Mesenchymal stem cell (in vitro differentiated cells and primary cell): ENCODE results near the gene CCND3.

Source experiments
- DNase-seq: peaks from one replicate; pipeline ENCODE4 v3.0.0-alpha.2; 2013
- H2AFZ ChIP-seq: one replicate; pipeline ENCODE4 v1.6.1; 2013; ENCODE audit warnings: low read depth, mild to moderate bottlenecking, control low read depth, inconsistent platforms, low read length, moderate library complexity
- H2AK5ac ChIP-seq: 2 replicates; pipeline ENCODE4 v1.6.1; 2013; ENCODE audit warnings: low read length, moderate library complexity, mild to moderate bottlenecking, inconsistent platforms; ENCODE audit not compliant: severe bottlenecking
- H2BK120ac ChIP-seq: one replicate; pipeline ENCODE4 v1.6.1; 2013; ENCODE audit warnings: low read depth, mild to moderate bottlenecking, inconsistent platforms, low read length, moderate library complexity
- H2BK12ac ChIP-seq, 2 experiments: one replicate each; pipeline ENCODE4 v1.6.1; 2013; ENCODE audit warnings: inconsistent platforms in 2 of 2, low read length in 2 of 2, mild to moderate bottlenecking in 2 of 2, moderate library complexity in 2 of 2, control low read depth in 1 of 2
- H2BK15ac ChIP-seq: one replicate; pipeline ENCODE4 v1.6.1; 2013; ENCODE audit warnings: mild to moderate bottlenecking, low read depth, inconsistent platforms; ENCODE audit not compliant: poor library complexity, severe bottlenecking
- H2BK5ac ChIP-seq: 2 replicates; pipeline ENCODE4 v1.6.1; 2013; ENCODE audit warnings: low read depth, mild to moderate bottlenecking, low read length, control low read depth, inconsistent platforms; ENCODE audit not compliant: poor library complexity, severe bottlenecking
- H3K14ac ChIP-seq, 2 experiments: one replicate each; pipeline ENCODE4 v1.6.1; 2013; ENCODE audit warnings: inconsistent platforms in 2 of 2, low read length in 2 of 2, control low read depth in 1 of 2, mild to moderate bottlenecking in 1 of 2, moderate library complexity in 1 of 2
- H3K18ac ChIP-seq, 2 experiments: one replicate each; pipeline ENCODE4 v1.6.1; 2013; ENCODE audit warnings: inconsistent platforms in 2 of 2, low read length in 2 of 2, control low read depth in 1 of 2, low read depth in 1 of 2, mild to moderate bottlenecking in 1 of 2
- H3K23ac ChIP-seq, 2 experiments: one replicate each; pipeline ENCODE4 v1.6.1; 2013; ENCODE audit warnings: inconsistent platforms in 2 of 2, low read length in 2 of 2, mild to moderate bottlenecking in 2 of 2, moderate library complexity in 2 of 2, control low read depth in 1 of 2
- H3K27ac ChIP-seq: 2 replicates; pipeline ENCODE4 v1.5.1; 2013; ENCODE audit warnings: mild to moderate bottlenecking, moderate library complexity, low read length, control low read depth, inconsistent platforms; ENCODE audit not compliant: poor library complexity, severe bottlenecking
- H3K27me3 ChIP-seq, 2 experiments: 2 replicates each; pipeline versions ENCODE4 v1.6.1 to v1.7.0; 2013; ENCODE audit warnings: low read length in 2 of 2, mild to moderate bottlenecking in 2 of 2, moderate library complexity in 2 of 2, control low read depth in 1 of 2, inconsistent platforms in 1 of 2; ENCODE audit not compliant: control insufficient read depth in 1 of 2, insufficient read depth in 1 of 2
- H3K36me3 ChIP-seq, 2 experiments: 2 replicates each; pipeline versions ENCODE4 v1.6.1 to v1.7.0; 2013; ENCODE audit warnings: low read length in 2 of 2, control low read depth in 1 of 2, inconsistent platforms in 1 of 2, low read depth in 1 of 2, mild to moderate bottlenecking in 1 of 2; ENCODE audit not compliant: insufficient read depth in 2 of 2, control insufficient read depth in 1 of 2
- H3K4ac ChIP-seq, 2 experiments: one replicate each; pipeline ENCODE4 v1.6.1; 2013; ENCODE audit warnings: inconsistent platforms in 2 of 2, low read length in 2 of 2, mild to moderate bottlenecking in 2 of 2, moderate library complexity in 2 of 2, control low read depth in 1 of 2, low read depth in 1 of 2
- H3K4me1 ChIP-seq: 2 replicates; pipeline ENCODE4 v1.6.1; 2013; ENCODE audit warnings: low read depth, low read length, control low read depth; ENCODE audit not compliant: control insufficient read depth, insufficient read depth
- H3K4me2 ChIP-seq: 2 replicates; pipeline ENCODE4 v1.6.1; 2013; ENCODE audit warnings: low read length, mild to moderate bottlenecking, inconsistent platforms; ENCODE audit not compliant: poor library complexity, severe bottlenecking
- H3K4me3 ChIP-seq, 2 experiments: 2 replicates each; pipeline versions ENCODE4 v1.5.1 to v1.7.0; 2013; ENCODE audit warnings: low read length in 2 of 2, mild to moderate bottlenecking in 2 of 2, control low read depth in 1 of 2, low read depth in 1 of 2; ENCODE audit not compliant: insufficient read depth in 1 of 2
- H3K79me1 ChIP-seq: replicated peaks from 2 replicates; pipeline ENCODE4 v1.6.1; 2013; ENCODE audit warnings: mild to moderate bottlenecking, control low read depth, low read length, inconsistent platforms; ENCODE audit not compliant: poor library complexity, severe bottlenecking
- H3K9ac ChIP-seq: 2 replicates; pipeline ENCODE4 v1.7.0; 2013; ENCODE audit warnings: mild to moderate bottlenecking, low read length, moderate library complexity
- H3K9me3 ChIP-seq: 2 replicates; pipeline ENCODE4 v1.7.0; 2013; ENCODE audit warnings: mild to moderate bottlenecking, low read length; ENCODE audit not compliant: control insufficient read depth
- H4K8ac ChIP-seq: one replicate; pipeline ENCODE4 v1.6.1; 2013; ENCODE audit warnings: inconsistent platforms, mild to moderate bottlenecking, low read length, moderate library complexity
- H4K91ac ChIP-seq: one replicate; pipeline ENCODE4 v1.6.1; 2013; ENCODE audit warnings: mild to moderate bottlenecking, low read length, inconsistent platforms
- WGBS: methylation state at CpG from one replicate; pipeline ENCODE4 v1.1.7; 2013; ENCODE audit warnings: mixed read lengths; 5-methylcytosine and 5-hydroxymethylcytosine counted together

CCND3 gene

DNA sequence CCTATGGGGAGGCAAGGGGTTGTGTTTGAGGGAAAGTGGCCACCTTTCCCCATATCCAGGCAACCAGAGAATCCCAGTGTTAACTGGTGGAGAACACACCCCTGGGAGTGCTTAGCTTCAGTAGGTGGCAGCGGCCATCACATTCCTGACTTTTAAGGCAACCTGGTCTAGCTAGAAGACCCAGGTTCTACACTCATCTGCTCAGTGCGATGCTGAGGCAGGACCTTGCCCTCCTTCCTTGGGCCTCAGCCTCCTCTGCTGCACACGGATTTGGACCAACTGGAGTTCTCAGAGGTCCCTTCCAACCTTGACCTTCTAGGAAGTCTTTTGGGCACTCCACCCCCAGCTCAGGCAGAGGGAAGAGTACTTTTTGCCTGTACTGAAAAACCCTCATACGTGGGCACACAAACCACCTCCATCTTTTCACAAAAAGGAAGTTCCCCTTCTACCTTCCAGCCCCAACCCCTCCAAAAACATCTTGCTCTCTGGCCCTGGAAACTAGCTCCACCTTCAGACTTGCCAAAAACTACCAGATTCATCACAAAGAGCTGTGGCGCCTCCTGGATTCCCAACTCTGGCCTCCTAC, 2.9 kb downstream of the CCND3 start:
- Histone ChIP-seq H3K79me1 (peaks cover 11% of the 10 kb centered on the region), H3K27me3 (no peaks in the 10 kb centered on the region), H4K91ac (peak overlapping the region; percentile 84), H3K14ac (no peak overlapping the region), H3K36me3 (peaks cover 35 to 38% of the 10 kb centered on the region in 2 experiments), H3K23ac (no peak overlapping the region), H3K4me1 (peaks cover 38% of the 10 kb centered on the region), H2BK12ac (peak overlapping the region in 1 of 2 experiments; percentile 47), H3K4me3 (peak overlapping the region in 1 of 2 experiments; percentile 98), H2BK5ac (no peak overlapping the region), H3K27ac (peak overlapping the region; percentile 70), H2AFZ (no peak overlapping the region), H3K4me2 (peak overlapping the region; percentile 60), H2BK15ac (peak overlapping the region; percentile 56), H3K9ac (peak overlapping the region; percentile 92), H3K18ac (peak overlapping the region; percentile 31 to 96), H3K9me3 (no peaks in the 10 kb centered on the region), H2AK5ac (peak overlapping the region; percentile 59), H2BK120ac (peak overlapping the region; percentile 59), H4K8ac (peak overlapping the region; percentile 27), H3K4ac (peak overlapping the region; percentile 56 to 76)
- DNase-seq, result no peak
- 71% methylated on average over 5 of the region's 5 CpGs for WGBS

DNA sequence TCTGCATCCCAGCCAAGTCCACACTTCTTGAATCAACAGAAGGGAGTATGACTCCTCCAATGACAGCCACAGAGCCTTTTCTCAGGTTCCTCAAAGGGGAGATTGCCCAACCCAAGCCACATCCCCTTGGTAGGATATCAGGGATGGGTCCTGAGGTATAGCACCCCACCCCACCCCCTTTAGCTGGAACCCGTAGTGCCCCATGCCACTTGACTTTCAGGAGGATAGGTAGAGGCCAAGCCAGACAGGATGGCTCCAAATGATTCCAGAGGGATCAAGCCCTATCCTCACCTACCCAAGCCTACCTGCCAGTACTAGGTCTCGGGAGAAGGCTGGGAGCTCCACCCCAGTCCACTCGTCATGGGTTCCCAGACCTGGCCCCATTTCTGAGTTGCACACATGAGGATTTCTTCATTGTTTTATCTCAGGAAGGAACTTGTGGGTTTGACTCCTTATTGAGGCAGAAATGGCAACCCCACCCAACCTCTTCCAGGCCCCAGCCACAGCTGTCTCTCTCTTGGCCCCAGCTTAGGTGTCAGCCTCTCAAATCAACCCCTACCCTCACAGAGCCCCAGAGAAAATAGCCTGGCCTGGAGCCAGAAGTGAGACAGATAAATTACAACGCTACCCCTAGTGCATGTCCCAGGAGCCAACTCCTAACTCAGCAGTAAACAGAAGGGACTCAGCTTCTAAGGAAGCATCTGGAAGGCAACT, 3.6 kb downstream of the CCND3 start:
- 79% methylated on average over 3 of the region's 4 CpGs for whole genome bisulfite sequencing
- Histone ChIP-seq H4K8ac (peak overlapping the region; percentile 31), H3K4me1 (peaks cover 38% of the 10 kb centered on the region), H2BK5ac (no peak overlapping the region), H3K4me3 (peak overlapping the region in 1 of 2 experiments; percentile 98), H3K79me1 (peaks cover 12% of the 10 kb centered on the region), H3K9me3 (no peaks in the 10 kb centered on the region), H3K18ac (peak overlapping the region; percentile 31 to 76), H2BK15ac (no peak overlapping the region), H3K4me2 (no peak overlapping the region), H3K27me3 (no peaks in the 10 kb centered on the region), H2BK120ac (peak overlapping the region; percentile 59), H3K36me3 (peaks cover 40 to 44% of the 10 kb centered on the region in 2 experiments), H2AK5ac (peak overlapping the region; percentile 20), H3K14ac (no peak overlapping the region), H3K9ac (peak overlapping the region; percentile 92), H3K23ac (no peak overlapping the region), H3K4ac (no peak overlapping the region), H4K91ac (no peak overlapping the region), H3K27ac (no peak overlapping the region), H2AFZ (no peak overlapping the region), H2BK12ac (peak overlapping the region in 1 of 2 experiments; percentile 47)
- no peak for DNase-seq

DNA sequence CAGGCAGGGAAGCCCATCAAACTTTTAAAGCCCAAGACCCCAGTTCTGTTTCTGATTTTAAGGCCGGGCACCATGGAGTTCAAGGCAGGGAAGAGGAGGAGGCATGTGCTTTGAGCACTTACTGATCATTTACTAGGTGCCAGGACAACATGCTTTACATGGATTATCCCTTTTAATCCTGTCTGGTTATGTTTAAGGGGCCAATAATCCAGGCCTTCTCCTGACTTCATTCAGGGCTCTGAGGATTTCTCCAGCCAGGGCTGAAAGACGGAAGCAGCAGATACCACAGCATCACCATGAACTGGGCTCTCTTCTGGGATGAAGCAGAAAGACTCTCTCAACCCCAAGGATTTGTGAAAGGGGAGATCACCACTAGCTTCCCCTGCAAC, 4.1 kb downstream of the CCND3 start:
- H3K27me3 ChIP-seq, result no peaks in the 10 kb centered on the region
- no peak overlapping the region for H2BK15ac ChIP-seq
- peak overlapping the region; percentile 20 for H2AK5ac ChIP-seq
- H3K9me3 ChIP-seq, result no peaks in the 10 kb centered on the region
- H3K36me3 ChIP-seq, result peaks cover 45 to 49% of the 10 kb centered on the region in 2 experiments
- peaks cover 37% of the 10 kb centered on the region for H3K4me1 ChIP-seq
- H2BK5ac ChIP-seq, result no peak overlapping the region
- no peak overlapping the region for H3K18ac ChIP-seq
- no peak overlapping the region for H3K4me2 ChIP-seq
- no peak for DNase-seq
- H3K14ac ChIP-seq, result no peak overlapping the region
- WGBS, result 97% methylated on average over 2 of the region's 2 CpGs
- H4K91ac ChIP-seq, result no peak overlapping the region
- no peak overlapping the region for H3K27ac ChIP-seq
- H3K79me1 ChIP-seq, result peaks cover 16% of the 10 kb centered on the region
- H2BK12ac ChIP-seq, result no peak overlapping the region
- H4K8ac ChIP-seq, result no peak overlapping the region
- H2BK120ac ChIP-seq, result no peak overlapping the region
- H3K4ac ChIP-seq, result no peak overlapping the region
- peak overlapping the region; percentile 27 for H3K9ac ChIP-seq
- H2AFZ ChIP-seq, result no peak overlapping the region
- H3K23ac ChIP-seq, result no peak overlapping the region
- H3K4me3 ChIP-seq, result no peak overlapping the region

DNA sequence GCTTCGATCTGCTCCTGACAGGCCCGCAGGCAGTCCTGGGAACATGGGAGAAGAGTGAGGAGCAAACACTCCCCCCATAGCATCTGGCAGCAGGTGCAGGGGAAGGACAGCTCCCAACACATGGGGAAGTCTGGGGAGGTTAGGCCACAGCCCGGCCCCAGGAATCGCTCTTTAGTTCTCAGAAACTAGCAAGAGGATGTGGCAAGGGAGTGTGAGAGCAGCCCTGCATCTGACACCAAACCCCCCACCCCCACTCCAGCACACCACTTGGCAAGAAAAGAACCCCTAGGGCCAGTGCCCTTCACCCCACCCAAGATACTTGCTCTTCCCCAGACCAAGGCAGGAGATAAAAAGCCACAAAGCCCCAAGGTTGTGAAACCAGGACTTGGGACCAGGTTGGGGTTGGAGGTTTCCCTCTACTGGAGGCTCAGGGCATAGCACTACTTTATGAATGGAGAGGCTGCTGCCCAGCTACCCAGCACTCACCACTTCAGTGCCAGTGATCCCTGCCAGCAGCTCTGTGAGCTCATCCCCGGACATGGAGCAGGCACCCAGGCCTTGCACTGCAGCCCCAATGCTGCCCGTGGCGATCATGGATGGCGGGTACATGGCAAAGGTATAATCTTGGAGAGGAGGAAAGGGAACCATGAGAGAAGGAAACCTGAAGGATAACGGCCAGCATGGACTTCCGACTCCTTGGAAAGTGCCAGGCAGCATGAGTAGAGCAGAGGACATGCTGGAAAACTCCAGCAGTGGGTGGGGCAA, 5.4 kb downstream of the CCND3 start:
- peak overlapping the region; percentile 34 for H3K9ac ChIP-seq
- 75% methylated on average over 8 of the region's 10 CpGs for WGBS
- H4K91ac ChIP-seq, result no peak overlapping the region

More for the DNA sequence above, 5.4 kb downstream of the CCND3 start:
- H3K18ac ChIP-seq, result peak overlapping the region in 1 of 2 experiments; percentile 52
- peaks cover 25% of the 10 kb centered on the region for H3K79me1 ChIP-seq
- peak; percentile 92 for DNase-seq
- H2AFZ ChIP-seq, result no peak overlapping the region
- no peak overlapping the region for H2BK120ac ChIP-seq
- no peak overlapping the region for H3K4me3 ChIP-seq
- H4K8ac ChIP-seq, result peak overlapping the region; percentile 12
- H3K14ac ChIP-seq, result no peak overlapping the region
- peak overlapping the region; percentile 46 for H2BK15ac ChIP-seq
- no peak overlapping the region for H3K4ac ChIP-seq
- peaks cover 56 to 61% of the 10 kb centered on the region in 2 experiments for H3K36me3 ChIP-seq
- H3K23ac ChIP-seq, result no peak overlapping the region
- peak overlapping the region; percentile 1 for H3K27ac ChIP-seq
- no peak overlapping the region for H2BK5ac ChIP-seq
- H2BK12ac ChIP-seq, result no peak overlapping the region
- H2AK5ac ChIP-seq, result no peak overlapping the region
- no peaks in the 10 kb centered on the region for H3K27me3 ChIP-seq
- H3K9me3 ChIP-seq, result no peaks in the 10 kb centered on the region
- peaks cover 31% of the 10 kb centered on the region for H3K4me1 ChIP-seq
- no peak overlapping the region for H3K4me2 ChIP-seq
